ENCODE data around the gene SLC25A33.
"Not testable (repeated sequence)": the region's sequence is repeated elsewhere in the genome, so short reads cannot be mapped to it uniquely, and the experiment has no call there.

The SLC25A33 gene

DNA sequence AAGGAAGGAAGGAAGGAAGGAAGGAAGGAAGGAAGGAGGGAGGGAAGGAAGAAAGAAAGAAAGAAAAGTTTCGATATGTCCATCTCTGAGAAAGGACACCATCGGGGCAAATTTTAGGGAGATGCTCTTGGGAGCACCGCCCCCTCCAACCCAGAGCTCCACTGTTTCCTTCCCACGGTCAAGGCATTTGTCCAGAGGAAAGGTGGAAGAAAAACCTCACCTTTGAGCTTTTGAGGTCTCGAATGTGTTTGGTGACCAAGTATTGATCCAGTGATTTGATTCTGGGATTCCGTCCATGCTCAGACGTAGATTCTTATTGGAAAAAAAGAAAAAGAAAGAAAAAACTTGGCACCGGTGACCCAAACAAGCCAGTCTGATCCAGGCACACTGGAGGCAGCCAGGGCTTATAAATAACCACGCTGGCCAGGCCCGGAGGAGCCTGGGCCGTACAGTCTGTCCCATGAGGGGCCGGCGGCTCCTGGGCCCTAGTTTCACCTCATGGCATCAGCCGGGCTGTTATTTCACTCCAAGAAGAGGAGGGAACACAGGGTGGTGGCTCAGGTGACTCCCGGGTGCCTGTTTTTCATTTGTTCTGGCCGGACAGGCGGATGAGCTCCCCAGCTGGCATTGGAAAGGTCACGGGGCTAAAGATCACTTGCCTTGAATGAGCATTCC is 36.1 kb upstream of the SLC25A33 start:
- DNase-seq (ENCODE audit: extremely low read depth, low read depth): no peak
- no peak for TF ChIP-seq CTCF (IDR thresholded peaks at IDR 0.05; ENCODE audit: low read depth, low read length)

DNA sequence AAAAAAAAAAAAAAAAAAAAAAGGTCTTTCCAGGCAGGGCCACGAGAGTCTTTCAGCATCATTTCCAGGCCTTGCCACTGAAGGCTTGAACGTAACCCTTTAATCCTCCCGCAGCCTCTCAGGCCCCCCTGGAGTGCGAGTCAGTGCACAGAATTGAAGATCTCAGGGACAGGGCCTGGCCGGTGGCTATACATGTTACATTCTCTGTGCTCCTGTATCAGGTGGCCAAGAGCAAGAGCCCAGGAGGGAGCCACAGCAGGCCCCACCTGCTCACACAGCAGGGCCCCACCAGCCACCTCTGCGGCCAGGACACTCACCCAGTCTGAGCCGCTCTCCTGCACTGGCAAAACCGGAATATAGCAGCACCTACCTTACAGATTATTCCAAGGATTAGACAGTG is 34.1 kb upstream of the SLC25A33 start:
- no peak for TF ChIP-seq CTCF (IDR thresholded peaks at IDR 0.05; ENCODE audit: low read depth, low read length)
- DNase-seq (ENCODE audit: extremely low read depth, low read depth): no peak

DNA sequence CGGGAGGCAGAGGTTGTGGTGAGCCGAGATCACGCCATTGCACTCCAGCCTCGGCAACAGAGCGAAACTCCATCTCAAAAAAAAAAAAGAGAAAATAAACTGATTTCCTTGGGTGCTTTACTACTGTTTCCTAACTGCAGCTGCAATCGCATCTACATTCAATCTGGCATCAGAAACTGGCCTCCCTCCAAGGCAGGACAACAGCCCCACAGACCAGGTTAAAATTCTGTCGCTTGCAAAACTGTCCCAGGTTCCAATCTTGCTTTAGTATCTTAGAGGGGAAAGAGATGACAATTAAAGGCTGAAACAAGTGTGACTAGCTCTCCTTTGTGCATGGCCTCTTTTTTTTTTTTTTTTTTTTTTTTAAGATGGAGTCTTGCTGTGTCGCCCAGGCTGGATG is 32.4 kb upstream of the SLC25A33 start:
- no peak for DNase-seq (ENCODE audit: extremely low read depth, low read depth)
- no peak for TF ChIP-seq CTCF (IDR thresholded peaks at IDR 0.05; ENCODE audit: low read depth, low read length)

GRCh38 chr1:9510130-9510529 is 29.1 kb upstream of the SLC25A33 start:
- no peak for DNase-seq (ENCODE audit: extremely low read depth, low read depth)
- no peak for TF ChIP-seq CTCF (IDR thresholded peaks at IDR 0.05; ENCODE audit: low read depth, low read length)

GRCh38 chr1:9515550-9515949 is 23.7 kb upstream of the SLC25A33 start:
- not testable (repeated sequence) for DNase-seq (ENCODE audit: extremely low read depth, low read depth)

DNA sequence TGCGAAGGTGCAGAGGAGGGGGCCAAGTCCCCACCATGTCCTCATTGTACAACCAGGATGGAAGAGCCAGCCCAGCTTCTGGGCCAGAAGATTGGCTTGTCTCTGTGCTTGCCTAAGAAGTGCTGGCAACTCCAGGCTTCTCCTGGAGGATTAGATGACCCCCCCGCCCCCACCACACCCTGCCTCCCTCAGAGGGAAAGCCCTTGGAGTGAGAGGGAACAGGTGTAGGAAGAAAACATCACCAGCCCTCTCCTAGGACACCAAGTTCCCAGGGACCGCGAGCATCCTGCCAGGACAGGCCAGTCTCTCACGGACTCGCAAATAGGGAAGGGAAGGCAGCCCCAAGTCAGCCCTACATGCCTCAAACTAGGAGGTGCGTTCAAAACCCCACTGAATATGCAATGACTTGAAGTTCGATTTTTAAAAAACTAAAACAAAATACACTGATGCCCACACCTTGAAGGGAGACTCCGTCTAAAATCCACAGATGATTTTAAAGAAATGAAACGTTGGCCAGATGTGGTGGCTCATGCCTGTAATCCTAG is 20.7 kb upstream of the SLC25A33 start:
- DNase-seq (ENCODE audit: extremely low read depth, low read depth): no peak

DNA sequence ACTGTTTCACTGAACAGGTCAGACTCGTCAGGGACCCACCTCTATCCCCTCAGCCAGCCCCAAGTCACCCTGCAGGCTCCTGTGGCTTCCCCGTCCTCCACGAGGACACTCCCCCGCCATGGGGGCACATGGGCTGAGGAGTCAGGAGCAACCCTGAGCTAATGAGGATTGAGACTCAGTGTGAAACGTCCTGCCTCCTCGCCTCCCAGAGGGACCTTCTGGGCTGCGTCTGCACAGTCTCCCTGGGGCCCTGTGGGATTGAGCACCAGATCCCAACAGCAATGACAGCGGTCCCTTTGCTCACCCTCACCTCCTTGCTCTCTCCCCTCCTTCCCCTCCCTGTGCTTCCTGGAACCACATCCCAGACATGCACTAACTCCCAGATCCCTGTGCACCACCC is 18.9 kb upstream of the SLC25A33 start:
- DNase-seq (ENCODE audit: extremely low read depth, low read depth): no peak
- TF ChIP-seq CTCF (IDR thresholded peaks at IDR 0.05; ENCODE audit: low read depth, low read length): no peak

More for the DNA sequence above, 20.7 kb upstream of the SLC25A33 start:
- no peak for TF ChIP-seq CTCF (IDR thresholded peaks at IDR 0.05; ENCODE audit: low read depth, low read length)

- no peak for TF ChIP-seq CTCF (IDR thresholded peaks at IDR 0.05; ENCODE audit: low read depth, low read length)
- no peak for DNase-seq (ENCODE audit: extremely low read depth, low read depth)
These were observed 10.1 kb upstream of the SLC25A33 start for GRCh38 chr1:9529190-9529589.
